Mucosa of descending colon (tissue), 3 donors: ENCODE data around the gene ITIH2. TPM values are rescaled to one million over a fixed set of nuclear protein-coding genes. Genes with fewer than 3 reads are reported as not detected.
"Not testable (repeated sequence)": the region's sequence is repeated elsewhere in the genome, so short reads cannot be mapped to it uniquely, and the experiment has no call there.

Experiments used
- ATAC-seq: fragments of 200-7000 bp; cut with Tn5 transposase; one replicate; pipeline ENCODE4 v1.9.1; 2020; ENCODE audit warnings: mild to moderate bottlenecking, moderate library complexity
- DNase-seq, 3 donors: peaks; one replicate each; pipeline ENCODE4 v3.0.0-alpha.2; 2020
- H3K36me3 ChIP-seq: fragments of 200-600 bp; one replicate; pipeline ENCODE4 v1.8.0; 2021; ENCODE audit warnings: low read depth, mild to moderate bottlenecking
- H3K4me1 ChIP-seq: fragments of 200-600 bp; one replicate; pipeline ENCODE4 v1.8.0; 2021; ENCODE audit warnings: low read depth, mild to moderate bottlenecking
- H3K4me3 ChIP-seq: fragments of 200-600 bp; one replicate; pipeline ENCODE4 v1.8.0; 2021; ENCODE audit warnings: mild to moderate bottlenecking
- H3K9me3 ChIP-seq: fragments of 200-600 bp; one replicate; pipeline ENCODE4 v1.8.0; 2021; ENCODE audit warnings: mild to moderate bottlenecking
- CTCF ChIP-seq: fragments of 200-600 bp; IDR thresholded peaks from one replicate; pipeline ENCODE4 v1.8.0; 2022; ENCODE audit warnings: antibody characterized with exemption, mild to moderate bottlenecking
- intact Hi-C, 2 donors: fragments of 100-400 bp; cut with DNase I in 1 of 2; cut with micrococcal nuclease in 1 of 2; formaldehyde crosslinking; loops; one replicate each; pipeline versions ENCODE4 v1.11.0 to v1.11.1; 2022; cut with DNase I, micrococcal nuclease
- long read RNA-seq, 2 donors: library from polyadenylated mRNA; unstranded; transcript quantifications; one replicate each; pipeline ENCODE4 v2.0.0, GENCODE V29; 2019 to 2021
- total RNA-seq, 3 donors: library from RNA; stranded (reverse); fragmentation: NEBNext Ultra II Directional in 2 of 3; extraction: Animal tissue kit (Norgen Biotek cat#: 25700) in 2 of 3; gene quantifications; one replicate each; pipeline versions ENCODE4 v1.2.1 to v1.2.4, GENCODE V29; 2021 to 2023
- donor health status: DM: no; HTN: no; CAD: no; lungs with moderate emphysema.
- donor health status: DM: no; HTN: no; CAD: no.
- donor health status: DM: no; HTN: yes; CAD: no.

Gene ITIH2
- not detected for total RNA-seq
- long read RNA-seq, donor 1, result 0 reads
- long read RNA-seq, donor 2, result 0 reads

- H3K9me3 ChIP-seq, result no peaks in the 10 kb centered on the region
- ATAC-seq, result no peak
- H3K4me3 ChIP-seq, result no peak within 1 kb of the TSS
- intact Hi-C loops, result no loop called here
- DNase-seq, result no peak
- no peak for TF ChIP-seq CTCF
- no peaks in the 10 kb centered on the region for H3K4me1 ChIP-seq
- no peaks in the 10 kb centered on the region for H3K36me3 ChIP-seq
Observed at GRCh38 chr10:7703140-7703539, at the start of gene ITIH2. ITIH2 (plus strand) TSS chr10:7703316; CDS start chr10:7703435, 119 bp downstream.

- not testable (repeated sequence) for H3K4me3 ChIP-seq
Observed at GRCh38 chr10:7657079-7657478, 46.0 kb upstream of the ITIH2 start.

GRCh38 chr10:7657552-7657951, 45.6 kb upstream of the ITIH2 start:
- intact Hi-C loops, result no loop called here
- TF ChIP-seq CTCF, result no peak

More at GRCh38 chr10:7657079-7657478, 46.0 kb upstream of the ITIH2 start:
- H3K4me1 ChIP-seq, ATAC-seq, DNase-seq, intact Hi-C loops, H3K36me3 ChIP-seq, H3K9me3 ChIP-seq: not testable (repeated sequence)

GRCh38 chr10:7659560-7659959, 43.6 kb upstream of the ITIH2 start:
- no peaks in the 10 kb centered on the region for H3K4me1 ChIP-seq
- TF ChIP-seq CTCF, result no peak
- no peaks in the 10 kb centered on the region for H3K9me3 ChIP-seq
- intact Hi-C loops, result no loop called here
- no peak for ATAC-seq
- H3K36me3 ChIP-seq, result no peaks in the 10 kb centered on the region
- no peak for DNase-seq
- no peak overlapping the region for H3K4me3 ChIP-seq

More at GRCh38 chr10:7657552-7657951, 45.6 kb upstream of the ITIH2 start:
- Histone ChIP-seq H3K4me1 (no peaks in the 10 kb centered on the region), H3K4me3 (no peak overlapping the region), H3K36me3 (no peaks in the 10 kb centered on the region), H3K9me3 (no peaks in the 10 kb centered on the region)
- DNase-seq (no peak), ATAC-seq (no peak)

- intact Hi-C loops, result no loop called here
- no peak for TF ChIP-seq CTCF
- H3K9me3 ChIP-seq, result no peaks in the 10 kb centered on the region
- no peak for ATAC-seq
- no peak for DNase-seq
- no peak overlapping the region for H3K4me3 ChIP-seq
- H3K36me3 ChIP-seq, result no peaks in the 10 kb centered on the region
- no peaks in the 10 kb centered on the region for H3K4me1 ChIP-seq
Observed at GRCh38 chr10:7662522-7662921, 40.6 kb upstream of the ITIH2 start.

GRCh38 chr10:7664707-7665106, 38.4 kb upstream of the ITIH2 start:
- Histone ChIP-seq H3K36me3 (no peaks in the 10 kb centered on the region), H3K4me3 (no peak overlapping the region), H3K9me3 (no peaks in the 10 kb centered on the region), H3K4me1 (no peaks in the 10 kb centered on the region)
- intact Hi-C loops, result no loop called here
- no peak for TF ChIP-seq CTCF
- DNase-seq (no peak), ATAC-seq (no peak)
